SK-N-SH treated with all-trans-retinoic acid at 6 μM for 48 hours (cell line): Measurements from ENCODE around the gene MPP3.

ENCODE experiments used
- ATAC-seq: fragments of 200-7000 bp; cut with Tn5 transposase; 3 replicates; pipeline ENCODE4 v1.9.1; 2020; ENCODE audit warnings: mild to moderate bottlenecking, moderate library complexity
- BACH2 ChIP-seq: fragments of 250-450 bp; sonication (Bioruptor Pico); IDR thresholded peaks from 2 replicates; pipeline ENCODE4 v1.9.0; 2021; ENCODE audit warnings: mild to moderate bottlenecking, borderline replicate concordance
- CSDC2 ChIP-seq: fragments of 250-450 bp; sonication (Bioruptor Pico); IDR thresholded peaks from 2 replicates; pipeline ENCODE4 v1.5.0; 2020; ENCODE audit warnings: mild to moderate bottlenecking, moderate library complexity
- GLIS3 ChIP-seq: fragments of 250-450 bp; sonication (Bioruptor Pico); IDR thresholded peaks from 2 replicates; pipeline ENCODE4 v1.5.0; 2020; ENCODE audit warnings: mild to moderate bottlenecking, moderate library complexity
- ISL1 ChIP-seq: fragments of 250-450 bp; sonication (Bioruptor Pico); IDR thresholded peaks from 2 replicates; pipeline ENCODE4 v2.1.2; 2022; ENCODE audit warnings: mild to moderate bottlenecking, moderate library complexity
- OSR1 ChIP-seq: fragments of 250-450 bp; sonication (Bioruptor Pico); IDR thresholded peaks from 2 replicates; pipeline ENCODE4 v1.8.0; 2022; ENCODE audit warnings: moderate library complexity, mild to moderate bottlenecking, inconsistent platforms
- PPARA ChIP-seq: fragments of 250-450 bp; sonication (Bioruptor Pico); IDR thresholded peaks from 2 replicates; pipeline ENCODE4 v1.5.0; 2020; ENCODE audit warnings: mild to moderate bottlenecking, borderline replicate concordance
- SNAI2 ChIP-seq: fragments of 250-450 bp; sonication (Bioruptor Pico); IDR thresholded peaks from 2 replicates; pipeline ENCODE4 v1.5.0; 2020; ENCODE audit warnings: mild to moderate bottlenecking, moderate library complexity
- TCF4 ChIP-seq: fragments of 250-450 bp; sonication (Bioruptor Pico); IDR thresholded peaks from 2 replicates; pipeline ENCODE4 v1.8.0; 2021; ENCODE audit warnings: mild to moderate bottlenecking, moderate library complexity, borderline replicate concordance
- TOX ChIP-seq: fragments of 250-450 bp; sonication (Bioruptor Pico); IDR thresholded peaks from 2 replicates; pipeline ENCODE4 v1.8.0; 2021; ENCODE audit warnings: mild to moderate bottlenecking, moderate library complexity, borderline replicate concordance
- ZC3H10 ChIP-seq: fragments of 250-450 bp; sonication (Bioruptor Pico); IDR thresholded peaks from 2 replicates; pipeline ENCODE4 v1.5.1; 2021; ENCODE audit warnings: mild to moderate bottlenecking, moderate library complexity
- ZFP3 ChIP-seq: fragments of 250-450 bp; sonication (Bioruptor Pico); IDR thresholded peaks from 2 replicates; pipeline ENCODE4 v1.5.0; 2020; ENCODE audit warnings: mild to moderate bottlenecking, moderate library complexity
- ZFP30 ChIP-seq: fragments of 450-650 bp; formaldehyde crosslinking; IDR thresholded peaks from 2 replicates; pipeline ENCODE4 v1.5.0; 2022; ENCODE audit warnings: mild to moderate bottlenecking, moderate library complexity
- ZNF565 ChIP-seq: fragments of 450-650 bp; formaldehyde crosslinking; conservative IDR thresholded peaks from 2 replicates; pipeline ENCODE4 v1.5.0; 2020; ENCODE audit warnings: low read depth, mild to moderate bottlenecking, moderate library complexity
- ZNF70 ChIP-seq: fragments of 450-650 bp; formaldehyde crosslinking; IDR thresholded peaks from 2 replicates; pipeline ENCODE4 v1.5.0; 2020; ENCODE audit warnings: mild to moderate bottlenecking, moderate library complexity
- ZNF8 ChIP-seq: fragments of 450-650 bp; formaldehyde crosslinking; IDR thresholded peaks from 2 replicates; pipeline ENCODE4 v1.5.0; 2020; ENCODE audit warnings: mild to moderate bottlenecking, moderate library complexity
- TF ChIP-seq, protein P1 (sequence below): fragments of 250-450 bp; sonication (Bioruptor Pico); IDR thresholded peaks from 2 replicates; pipeline ENCODE4 v1.8.0; 2020; ENCODE audit warnings: mild to moderate bottlenecking, moderate library complexity, borderline replicate concordance
- TF ChIP-seq, protein P2 (sequence below): fragments of 250-450 bp; sonication (Bioruptor Pico); IDR thresholded peaks from 2 replicates; pipeline ENCODE4 v1.5.0; 2020; ENCODE audit warnings: mild to moderate bottlenecking, moderate library complexity
- TF ChIP-seq, protein P3 (sequence below): fragments of 250-450 bp; sonication (Bioruptor Pico); IDR thresholded peaks from 2 replicates; pipeline ENCODE4 v1.5.1; 2020; ENCODE audit warnings: low read depth, mild to moderate bottlenecking, moderate library complexity
- TF ChIP-seq, protein P4 (sequence below): fragments of 250-450 bp; sonication (Bioruptor Pico); IDR thresholded peaks from 2 replicates; pipeline ENCODE4 v1.5.1; 2021; ENCODE audit warnings: mild to moderate bottlenecking, moderate library complexity

Gene MPP3

DNA sequence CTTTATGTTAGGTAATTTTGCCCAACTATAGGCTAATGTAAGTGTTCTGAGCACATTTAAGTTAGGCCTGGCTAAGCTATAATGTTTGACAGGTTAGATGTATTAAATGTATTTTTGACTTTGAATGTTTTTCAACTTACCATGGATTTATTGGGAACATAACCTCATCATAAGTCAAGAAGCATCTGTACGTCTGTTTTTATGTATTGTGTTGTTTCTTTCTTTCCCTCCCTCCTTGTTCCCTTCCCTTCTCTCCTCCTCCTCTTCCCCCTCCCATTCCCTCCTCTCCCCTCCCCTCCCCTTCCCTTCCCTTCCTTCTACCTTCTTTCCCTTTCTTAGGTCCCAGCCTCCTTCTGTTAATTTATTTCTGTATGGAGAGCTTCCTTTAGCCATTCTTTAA is 43.5 kb downstream of the MPP3 start:
- TF ChIP-seq PPARA (CRISPR knock-in tag) = no peak
- no peak for TF ChIP-seq GLIS3
- no peak for TF ChIP-seq ZNF70 (CRISPR knock-in tag)
- no peak for TF ChIP-seq ZFP30 (CRISPR knock-in tag)
- no peak for TF ChIP-seq ZNF565 (CRISPR knock-in tag)
- ATAC-seq = no peak

- no peak for ATAC-seq
- TF ChIP-seq, protein P1, sequence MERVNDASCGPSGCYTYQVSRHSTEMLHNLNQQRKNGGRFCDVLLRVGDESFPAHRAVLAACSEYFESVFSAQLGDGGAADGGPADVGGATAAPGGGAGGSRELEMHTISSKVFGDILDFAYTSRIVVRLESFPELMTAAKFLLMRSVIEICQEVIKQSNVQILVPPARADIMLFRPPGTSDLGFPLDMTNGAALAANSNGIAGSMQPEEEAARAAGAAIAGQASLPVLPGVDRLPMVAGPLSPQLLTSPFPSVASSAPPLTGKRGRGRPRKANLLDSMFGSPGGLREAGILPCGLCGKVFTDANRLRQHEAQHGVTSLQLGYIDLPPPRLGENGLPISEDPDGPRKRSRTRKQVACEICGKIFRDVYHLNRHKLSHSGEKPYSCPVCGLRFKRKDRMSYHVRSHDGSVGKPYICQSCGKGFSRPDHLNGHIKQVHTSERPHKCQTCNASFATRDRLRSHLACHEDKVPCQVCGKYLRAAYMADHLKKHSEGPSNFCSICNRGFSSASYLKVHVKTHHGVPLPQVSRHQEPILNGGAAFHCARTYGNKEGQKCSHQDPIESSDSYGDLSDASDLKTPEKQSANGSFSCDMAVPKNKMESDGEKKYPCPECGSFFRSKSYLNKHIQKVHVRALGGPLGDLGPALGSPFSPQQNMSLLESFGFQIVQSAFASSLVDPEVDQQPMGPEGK (CRISPR knock-in tag) = no peak
- no peak for TF ChIP-seq ZC3H10 (CRISPR knock-in tag)
- TF ChIP-seq ZNF8 (CRISPR knock-in tag) = no peak
- TF ChIP-seq GLIS3 = no peak
- TF ChIP-seq ISL1 = no peak
Observed at GRCh38 chr17:43788540-43788939, 44.4 kb downstream of the MPP3 start.

GRCh38 chr17:43787728-43788127 is 45.2 kb downstream of the MPP3 start:
- TF ChIP-seq, protein P2, sequence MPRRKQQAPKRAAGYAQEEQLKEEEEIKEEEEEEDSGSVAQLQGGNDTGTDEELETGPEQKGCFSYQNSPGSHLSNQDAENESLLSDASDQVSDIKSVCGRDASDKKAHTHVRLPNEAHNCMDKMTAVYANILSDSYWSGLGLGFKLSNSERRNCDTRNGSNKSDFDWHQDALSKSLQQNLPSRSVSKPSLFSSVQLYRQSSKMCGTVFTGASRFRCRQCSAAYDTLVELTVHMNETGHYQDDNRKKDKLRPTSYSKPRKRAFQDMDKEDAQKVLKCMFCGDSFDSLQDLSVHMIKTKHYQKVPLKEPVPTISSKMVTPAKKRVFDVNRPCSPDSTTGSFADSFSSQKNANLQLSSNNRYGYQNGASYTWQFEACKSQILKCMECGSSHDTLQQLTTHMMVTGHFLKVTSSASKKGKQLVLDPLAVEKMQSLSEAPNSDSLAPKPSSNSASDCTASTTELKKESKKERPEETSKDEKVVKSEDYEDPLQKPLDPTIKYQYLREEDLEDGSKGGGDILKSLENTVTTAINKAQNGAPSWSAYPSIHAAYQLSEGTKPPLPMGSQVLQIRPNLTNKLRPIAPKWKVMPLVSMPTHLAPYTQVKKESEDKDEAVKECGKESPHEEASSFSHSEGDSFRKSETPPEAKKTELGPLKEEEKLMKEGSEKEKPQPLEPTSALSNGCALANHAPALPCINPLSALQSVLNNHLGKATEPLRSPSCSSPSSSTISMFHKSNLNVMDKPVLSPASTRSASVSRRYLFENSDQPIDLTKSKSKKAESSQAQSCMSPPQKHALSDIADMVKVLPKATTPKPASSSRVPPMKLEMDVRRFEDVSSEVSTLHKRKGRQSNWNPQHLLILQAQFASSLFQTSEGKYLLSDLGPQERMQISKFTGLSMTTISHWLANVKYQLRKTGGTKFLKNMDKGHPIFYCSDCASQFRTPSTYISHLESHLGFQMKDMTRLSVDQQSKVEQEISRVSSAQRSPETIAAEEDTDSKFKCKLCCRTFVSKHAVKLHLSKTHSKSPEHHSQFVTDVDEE = no peak
- TF ChIP-seq SNAI2 (CRISPR knock-in tag) (no peak), ZFP3 (CRISPR knock-in tag) (no peak), OSR1 (CRISPR knock-in tag) (no peak), ZNF70 (CRISPR knock-in tag) (no peak), TOX (no peak)
- TF ChIP-seq, protein P1 (CRISPR knock-in tag) = no peak
- TF ChIP-seq, protein P3, sequence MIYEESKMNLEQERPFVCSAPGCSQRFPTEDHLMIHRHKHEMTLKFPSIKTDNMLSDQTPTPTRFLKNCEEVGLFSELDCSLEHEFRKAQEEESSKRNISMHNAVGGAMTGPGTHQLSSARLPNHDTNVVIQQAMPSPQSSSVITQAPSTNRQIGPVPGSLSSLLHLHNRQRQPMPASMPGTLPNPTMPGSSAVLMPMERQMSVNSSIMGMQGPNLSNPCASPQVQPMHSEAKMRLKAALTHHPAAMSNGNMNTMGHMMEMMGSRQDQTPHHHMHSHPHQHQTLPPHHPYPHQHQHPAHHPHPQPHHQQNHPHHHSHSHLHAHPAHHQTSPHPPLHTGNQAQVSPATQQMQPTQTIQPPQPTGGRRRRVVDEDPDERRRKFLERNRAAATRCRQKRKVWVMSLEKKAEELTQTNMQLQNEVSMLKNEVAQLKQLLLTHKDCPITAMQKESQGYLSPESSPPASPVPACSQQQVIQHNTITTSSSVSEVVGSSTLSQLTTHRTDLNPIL (CRISPR knock-in tag) = no peak
- ATAC-seq = no peak

- peak; percentile 67 for ATAC-seq
- TF ChIP-seq BACH2 (CRISPR knock-in tag) = no peak
- TF ChIP-seq OSR1 (CRISPR knock-in tag) = no peak
- TF ChIP-seq, protein P1 (CRISPR knock-in tag) = no peak
- TF ChIP-seq SNAI2 (CRISPR knock-in tag) = no peak
- TF ChIP-seq, protein P2 = no peak
- TF ChIP-seq, protein P3 (CRISPR knock-in tag) = no peak
- no peak for TF ChIP-seq CSDC2 (CRISPR knock-in tag)
- TF ChIP-seq TCF4 (CRISPR knock-in tag) = no peak
- no peak for TF ChIP-seq ISL1
- TF ChIP-seq ZNF8 (CRISPR knock-in tag) = no peak
- TF ChIP-seq, protein P4, sequence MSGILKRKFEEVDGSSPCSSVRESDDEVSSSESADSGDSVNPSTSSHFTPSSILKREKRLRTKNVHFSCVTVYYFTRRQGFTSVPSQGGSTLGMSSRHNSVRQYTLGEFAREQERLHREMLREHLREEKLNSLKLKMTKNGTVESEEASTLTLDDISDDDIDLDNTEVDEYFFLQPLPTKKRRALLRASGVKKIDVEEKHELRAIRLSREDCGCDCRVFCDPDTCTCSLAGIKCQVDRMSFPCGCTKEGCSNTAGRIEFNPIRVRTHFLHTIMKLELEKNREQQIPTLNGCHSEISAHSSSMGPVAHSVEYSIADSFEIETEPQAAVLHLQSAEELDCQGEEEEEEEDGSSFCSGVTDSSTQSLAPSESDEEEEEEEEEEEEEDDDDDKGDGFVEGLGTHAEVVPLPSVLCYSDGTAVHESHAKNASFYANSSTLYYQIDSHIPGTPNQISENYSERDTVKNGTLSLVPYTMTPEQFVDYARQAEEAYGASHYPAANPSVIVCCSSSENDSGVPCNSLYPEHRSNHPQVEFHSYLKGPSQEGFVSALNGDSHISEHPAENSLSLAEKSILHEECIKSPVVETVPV = no peak
Observed at GRCh38 chr17:43784628-43785101, 48.3 kb downstream of the MPP3 start.
